Stimulated activated CD8-positive, alpha-beta memory T cell treated with anti-CD3 and anti-CD28 coated beads, Interleukin-15, amount 100 ng/mL, for 1 hour (primary cell): Measurements from ENCODE around the gene UNC45B.
"Not testable (repeated sequence)": the region's sequence is repeated elsewhere in the genome, so short reads cannot be mapped to it uniquely, and the experiment has no call there.

ENCODE experiments used
- DNase-seq: peaks from one replicate; pipeline ENCODE4 v3.0.0-alpha.2; 2020; ENCODE audit warnings: low read depth

Gene UNC45B, protein sequence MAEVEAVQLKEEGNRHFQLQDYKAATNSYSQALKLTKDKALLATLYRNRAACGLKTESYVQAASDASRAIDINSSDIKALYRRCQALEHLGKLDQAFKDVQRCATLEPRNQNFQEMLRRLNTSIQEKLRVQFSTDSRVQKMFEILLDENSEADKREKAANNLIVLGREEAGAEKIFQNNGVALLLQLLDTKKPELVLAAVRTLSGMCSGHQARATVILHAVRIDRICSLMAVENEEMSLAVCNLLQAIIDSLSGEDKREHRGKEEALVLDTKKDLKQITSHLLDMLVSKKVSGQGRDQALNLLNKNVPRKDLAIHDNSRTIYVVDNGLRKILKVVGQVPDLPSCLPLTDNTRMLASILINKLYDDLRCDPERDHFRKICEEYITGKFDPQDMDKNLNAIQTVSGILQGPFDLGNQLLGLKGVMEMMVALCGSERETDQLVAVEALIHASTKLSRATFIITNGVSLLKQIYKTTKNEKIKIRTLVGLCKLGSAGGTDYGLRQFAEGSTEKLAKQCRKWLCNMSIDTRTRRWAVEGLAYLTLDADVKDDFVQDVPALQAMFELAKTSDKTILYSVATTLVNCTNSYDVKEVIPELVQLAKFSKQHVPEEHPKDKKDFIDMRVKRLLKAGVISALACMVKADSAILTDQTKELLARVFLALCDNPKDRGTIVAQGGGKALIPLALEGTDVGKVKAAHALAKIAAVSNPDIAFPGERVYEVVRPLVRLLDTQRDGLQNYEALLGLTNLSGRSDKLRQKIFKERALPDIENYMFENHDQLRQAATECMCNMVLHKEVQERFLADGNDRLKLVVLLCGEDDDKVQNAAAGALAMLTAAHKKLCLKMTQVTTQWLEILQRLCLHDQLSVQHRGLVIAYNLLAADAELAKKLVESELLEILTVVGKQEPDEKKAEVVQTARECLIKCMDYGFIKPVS

DNA sequence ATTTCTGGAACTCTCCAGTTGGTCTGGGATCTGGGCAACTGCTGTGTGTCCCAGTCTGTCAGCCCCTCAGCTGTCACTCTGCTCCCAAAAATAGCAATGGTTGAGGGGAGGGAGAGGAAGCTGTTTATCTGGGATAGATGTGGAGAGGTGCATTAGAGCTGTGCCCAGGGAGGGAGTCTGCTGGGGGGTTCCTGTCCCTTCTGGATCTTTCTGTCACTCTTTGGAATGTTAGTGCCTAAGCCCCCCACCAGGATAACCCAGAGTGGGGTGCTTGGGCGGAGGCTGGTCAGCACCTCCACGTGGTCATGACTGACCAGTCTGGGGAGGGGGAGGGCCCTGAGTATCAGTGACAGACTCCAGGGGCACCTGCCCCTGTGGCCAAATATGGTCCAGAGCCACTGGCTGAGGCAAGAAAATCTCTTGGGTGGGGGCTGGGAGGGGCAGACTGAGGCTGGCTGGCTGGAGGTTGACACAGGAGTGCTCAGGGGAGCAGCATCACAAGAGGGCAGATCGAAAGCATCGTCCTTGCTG is at the start of gene UNC45B:
UNC45B (plus strand) TSS at position 443 of the 531 bp plus-strand sequence. CDS start 447 bp downstream, outside the sequence.
- no peak for DNase-seq

DNA sequence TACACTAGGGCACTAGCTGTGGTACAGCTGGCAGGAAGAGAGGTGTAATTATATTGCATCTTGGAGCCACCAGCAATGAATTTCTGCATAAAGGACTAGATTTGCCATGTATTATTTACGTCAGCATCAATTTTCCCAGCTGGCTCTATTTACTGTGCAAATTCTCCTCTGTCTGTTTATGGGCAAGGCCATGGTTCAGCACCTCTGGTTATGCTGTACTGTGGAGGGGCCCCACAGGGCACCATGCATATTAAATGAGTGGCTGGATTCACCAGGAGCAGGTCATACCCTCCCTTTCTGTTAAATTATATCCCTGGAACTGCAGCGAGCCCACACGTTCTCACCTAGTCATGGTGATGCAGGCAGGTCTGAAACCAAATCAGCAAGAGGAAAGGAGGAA is 47.7 kb upstream of the UNC45B start:
- DNase-seq: no peak

DNA sequence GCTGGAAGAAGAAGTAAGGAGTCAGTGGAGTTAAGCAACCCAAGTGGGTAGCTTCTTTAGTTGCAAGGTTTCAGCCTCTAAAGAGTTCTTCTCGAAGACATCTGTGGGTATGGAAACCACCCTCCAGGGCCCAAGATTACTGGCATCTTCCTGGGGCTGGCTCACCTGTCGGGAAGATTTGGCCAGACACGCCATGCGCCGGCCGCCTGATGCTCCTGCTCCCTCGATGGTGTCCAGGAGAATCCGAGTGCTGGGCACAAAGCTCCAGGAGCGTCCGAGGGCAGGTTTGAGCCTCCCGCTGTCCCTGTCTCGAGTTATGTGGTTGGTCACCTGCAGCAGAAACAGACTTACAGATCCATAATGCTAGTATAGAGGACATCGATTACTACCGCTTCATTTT is 46.6 kb upstream of the UNC45B start:
- no peak for DNase-seq

DNA sequence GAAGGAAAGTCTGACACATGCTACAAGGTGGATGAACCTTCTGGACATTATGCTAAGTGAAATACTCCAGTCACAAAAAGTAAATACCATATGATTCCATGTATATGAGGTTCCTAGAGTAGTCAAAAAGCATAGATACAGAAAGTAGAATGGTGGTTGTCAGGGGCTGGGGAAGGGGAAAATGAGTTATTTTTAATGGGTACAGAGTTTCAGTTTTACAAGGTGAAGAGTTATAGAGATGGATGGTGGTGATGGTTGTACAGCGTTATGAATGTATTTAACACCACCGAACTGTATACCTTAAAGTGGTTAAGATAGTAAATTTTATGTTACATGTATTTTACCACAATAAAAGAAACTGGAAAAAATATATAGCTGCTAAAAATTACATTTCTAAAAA is 45.9 kb upstream of the UNC45B start:
- no peak for DNase-seq

DNA sequence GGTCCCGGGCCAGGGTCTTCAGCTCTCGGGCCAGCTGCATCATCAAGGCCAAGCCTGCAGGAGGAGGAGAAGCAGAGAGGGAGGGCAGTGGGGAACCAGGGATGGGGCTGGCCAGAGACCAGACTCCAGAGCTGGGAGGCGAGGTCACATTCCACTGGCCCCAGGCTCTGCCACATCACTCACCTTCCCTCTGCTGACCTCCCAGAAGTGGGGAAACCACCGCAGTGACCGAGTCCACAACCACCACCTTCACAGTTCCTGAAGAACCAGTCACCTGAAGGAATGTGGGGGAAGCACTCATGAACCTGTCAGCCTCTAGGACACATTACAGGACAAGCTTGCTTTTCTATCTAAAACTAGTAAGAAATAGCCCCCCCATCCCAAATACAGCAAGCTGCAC is 44.3 kb upstream of the UNC45B start:
- DNase-seq: no peak

DNA sequence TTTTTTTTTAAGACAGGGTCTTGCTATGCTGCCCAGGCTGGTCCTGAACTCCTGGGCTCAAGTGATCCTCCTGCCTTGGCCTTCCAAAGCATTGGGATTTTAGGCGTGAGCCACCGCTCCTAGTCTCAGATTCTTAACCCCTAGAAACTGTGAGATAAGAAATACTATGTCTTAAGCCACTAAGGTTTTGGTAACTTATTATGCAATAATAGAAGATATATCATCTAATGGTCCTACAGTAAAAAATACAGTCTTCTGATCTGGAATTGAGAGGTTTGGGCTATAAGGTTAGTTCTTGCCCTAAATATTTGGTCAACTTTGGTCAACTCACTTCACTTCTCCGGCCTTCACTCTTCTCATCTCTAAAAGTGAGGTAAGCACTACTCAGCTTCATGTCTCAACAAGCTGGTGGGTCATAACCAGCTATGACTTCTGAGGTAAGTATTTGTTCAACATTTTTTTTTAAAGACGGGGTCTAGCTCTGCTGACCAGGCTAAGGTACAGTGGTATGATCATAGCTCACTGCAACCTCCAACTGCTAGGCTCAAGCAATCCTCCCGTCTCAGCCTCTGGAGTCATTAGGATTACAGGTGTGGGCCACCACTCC is 42.7 kb upstream of the UNC45B start:
- no peak for DNase-seq

DNA sequence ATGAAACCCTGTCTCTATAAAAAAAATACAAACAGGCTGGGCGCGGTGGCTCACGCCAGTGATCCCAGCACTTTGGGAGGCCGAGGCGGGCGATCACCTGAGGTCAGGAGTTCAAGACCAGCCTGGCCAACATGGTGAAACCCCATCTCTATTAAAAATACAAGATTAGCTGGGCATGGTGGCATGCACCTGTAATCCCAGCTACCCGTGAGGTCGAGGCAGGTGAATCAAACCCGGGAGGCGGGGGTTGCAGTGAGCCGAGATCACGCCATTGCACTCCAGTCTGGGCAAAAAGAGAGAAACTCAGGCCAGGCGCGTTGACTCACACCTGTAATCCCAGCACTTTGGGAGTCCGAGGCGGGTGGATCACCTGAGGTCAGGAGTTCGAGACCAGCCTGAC is 36.8 kb upstream of the UNC45B start:
- not testable (repeated sequence) for DNase-seq

DNA sequence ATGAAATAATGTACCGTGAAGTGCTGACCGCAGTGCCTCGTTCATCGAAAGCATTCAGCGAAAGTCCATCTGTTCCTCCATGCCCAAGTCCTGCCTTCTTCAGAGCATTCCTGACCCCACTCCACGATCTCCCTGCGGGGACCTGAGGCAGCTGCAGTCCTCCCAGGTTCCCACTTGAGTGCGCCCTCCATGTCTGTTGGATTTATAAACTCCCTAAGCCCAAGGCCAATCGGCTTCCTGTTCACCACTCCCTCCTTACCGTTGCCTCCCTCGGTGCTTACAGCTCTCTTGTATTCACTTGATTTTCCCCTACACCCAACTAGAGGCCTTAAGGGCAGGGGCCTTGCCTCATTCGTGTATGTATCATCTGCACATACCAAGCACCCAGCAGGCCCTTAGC is 30.8 kb upstream of the UNC45B start:
- DNase-seq: no peak

DNA sequence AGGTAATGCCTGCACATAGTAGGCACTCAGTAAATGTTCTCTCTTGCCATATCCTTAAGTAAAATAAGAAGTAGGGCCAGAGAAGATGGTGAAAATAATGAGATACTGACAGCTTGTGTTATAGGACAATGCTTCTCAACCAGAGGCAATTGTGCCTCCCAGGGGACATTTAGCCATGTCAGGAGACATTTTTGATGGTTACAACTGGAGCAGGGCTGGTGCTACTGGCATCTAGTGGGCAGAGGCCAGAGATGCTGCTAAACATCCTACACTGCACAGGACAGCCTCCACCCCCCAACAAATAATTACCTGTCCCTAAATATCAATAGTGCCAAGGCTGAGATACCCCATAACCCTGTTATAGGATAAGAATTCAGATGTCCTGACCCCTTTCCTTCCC is 29.6 kb upstream of the UNC45B start:
- no peak for DNase-seq

DNA sequence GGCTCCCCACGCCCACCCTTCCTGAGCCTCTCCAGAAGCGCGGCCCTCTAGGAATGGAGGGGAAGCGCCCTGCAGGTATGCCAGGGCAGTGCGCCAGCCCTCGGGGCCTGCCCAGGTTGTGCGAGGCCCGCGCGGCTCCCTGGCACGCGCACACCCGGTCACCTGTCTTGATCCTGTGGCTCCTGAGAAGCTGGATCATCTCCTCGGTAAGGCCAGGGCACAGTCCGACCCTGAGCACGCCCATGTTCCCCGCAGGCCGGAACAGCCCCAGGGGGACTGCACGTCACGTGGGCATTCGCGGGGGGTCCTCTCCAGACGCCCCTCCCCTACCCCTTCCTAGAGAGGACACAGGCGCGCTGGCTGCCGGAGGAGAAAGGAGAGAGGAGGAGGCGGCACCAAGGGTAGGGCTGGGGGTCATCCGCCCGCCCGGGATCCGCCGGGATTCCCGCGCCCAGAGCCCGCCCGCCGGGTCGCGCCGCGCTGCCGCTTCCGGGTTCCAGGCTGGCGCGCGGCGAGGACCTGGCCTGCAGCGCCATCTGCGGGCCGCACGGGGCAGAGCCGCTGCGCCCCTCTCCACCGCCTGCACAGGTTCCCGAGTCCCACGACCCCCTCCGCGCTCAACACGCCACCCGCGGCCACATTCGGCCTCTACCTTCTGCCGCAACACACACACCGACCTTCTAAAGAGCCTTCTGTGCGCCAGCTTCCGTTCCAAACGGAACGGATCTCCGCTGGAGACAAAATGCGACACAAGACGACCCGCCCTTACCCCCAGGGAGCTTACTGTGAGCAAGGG is 28.0 kb upstream of the UNC45B start, which contains the start of gene RAD51D:
RAD51D (minus strand) TSS at position 491 of the 796 bp plus-strand sequence; CDS start at position 244, 247 bp downstream.
- DNase-seq: peak; percentile 47

DNA sequence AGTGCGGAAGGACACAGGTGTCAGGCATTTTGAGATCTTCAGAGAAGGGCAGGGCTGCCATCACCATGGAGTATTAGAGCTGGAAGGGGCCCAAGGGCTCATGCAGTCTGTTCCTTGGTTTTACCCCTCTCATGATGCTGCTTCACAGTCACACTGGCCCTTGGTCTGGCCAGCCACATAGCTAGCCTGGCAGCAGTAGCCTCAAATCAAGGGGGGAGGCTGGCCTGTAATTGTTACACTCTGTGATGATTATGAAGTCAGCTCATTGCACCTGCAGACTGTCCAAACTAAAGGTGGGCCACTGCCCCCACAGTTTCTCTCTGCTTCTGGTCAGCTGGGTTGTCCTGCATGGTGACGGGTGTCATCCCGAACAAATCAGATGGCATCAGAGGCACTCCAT is 26.3 kb upstream of the UNC45B start, which contains the start of gene FNDC8:
FNDC8 (plus strand) TSS at position 301 of the 400 bp plus-strand sequence; CDS start at position 380, 79 bp downstream.
- DNase-seq: no peak

DNA sequence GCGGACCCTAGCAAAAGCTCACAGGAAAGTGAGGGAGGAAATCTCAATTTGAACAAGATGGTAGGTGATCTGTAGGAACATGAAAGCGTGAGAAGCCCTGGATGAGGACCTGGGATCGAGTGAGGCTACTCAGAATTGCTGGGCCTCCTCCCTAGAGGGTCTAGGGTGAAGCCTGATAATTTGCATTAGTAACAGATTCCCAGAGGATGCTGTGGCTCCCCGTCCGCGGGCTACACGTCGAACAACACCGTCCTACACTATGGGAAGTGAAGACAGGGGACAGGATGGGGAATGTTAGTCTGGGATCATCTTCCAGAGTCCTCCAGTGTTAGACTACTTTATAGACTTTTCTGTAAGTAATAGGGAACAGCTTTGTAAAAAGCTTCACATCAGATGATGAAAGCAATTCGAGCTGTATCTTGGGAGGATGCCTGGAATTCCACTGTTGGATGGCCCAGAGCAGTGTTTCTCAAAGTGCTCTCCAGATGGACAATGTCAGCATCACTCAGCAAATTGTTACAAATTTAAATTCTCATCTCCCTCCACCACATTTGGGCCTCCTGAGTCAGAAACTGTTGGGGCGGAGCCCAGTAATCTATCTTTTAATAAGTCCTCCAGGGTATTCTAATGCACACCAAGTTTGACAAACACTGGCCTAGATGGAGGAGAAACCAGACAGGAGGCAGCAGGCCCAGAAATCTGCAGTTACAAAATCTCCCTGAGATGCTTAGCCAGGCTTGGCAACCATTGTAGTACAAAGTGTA is 19.7 kb upstream of the UNC45B start:
- DNase-seq: no peak

DNA sequence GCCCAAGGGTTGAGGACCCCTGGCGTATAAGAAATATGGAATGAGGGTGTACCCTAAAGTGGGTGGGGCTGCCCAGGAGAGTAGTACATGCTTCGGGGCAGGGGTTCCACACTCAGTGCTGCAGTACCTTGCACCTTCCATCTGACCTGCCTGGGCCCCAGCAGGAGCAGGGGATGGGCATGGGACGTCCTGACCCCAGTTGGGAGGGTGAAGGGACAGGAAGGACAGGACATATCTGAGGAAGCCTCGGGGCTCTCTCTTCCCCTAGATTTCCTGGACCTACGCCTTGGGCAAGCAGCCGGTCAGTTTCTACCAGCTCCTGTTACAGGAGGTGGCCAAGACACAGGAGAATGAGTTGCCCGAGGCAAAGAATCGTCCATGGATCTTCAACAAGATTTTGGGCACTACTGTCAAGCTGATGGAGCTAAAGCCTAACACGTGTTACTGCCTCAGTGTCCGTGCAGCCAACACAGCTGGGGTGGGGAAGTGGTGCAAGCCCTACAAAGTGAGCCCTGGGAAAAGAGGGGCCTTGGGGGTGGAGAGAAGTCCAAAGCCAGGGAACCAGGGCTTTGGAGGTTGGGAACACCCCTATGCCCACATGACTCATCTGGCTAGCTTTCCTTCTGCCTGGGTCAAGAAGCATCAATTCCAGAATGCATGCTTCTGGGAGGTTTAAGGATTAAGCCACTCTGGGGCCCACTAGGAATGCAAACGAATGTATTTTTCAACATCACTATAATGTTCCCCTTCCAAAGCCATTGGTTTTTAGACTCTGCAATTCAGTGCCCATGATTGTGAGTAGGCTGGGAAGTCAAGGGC is 18.3 kb upstream of the UNC45B start:
- DNase-seq: no peak

DNA sequence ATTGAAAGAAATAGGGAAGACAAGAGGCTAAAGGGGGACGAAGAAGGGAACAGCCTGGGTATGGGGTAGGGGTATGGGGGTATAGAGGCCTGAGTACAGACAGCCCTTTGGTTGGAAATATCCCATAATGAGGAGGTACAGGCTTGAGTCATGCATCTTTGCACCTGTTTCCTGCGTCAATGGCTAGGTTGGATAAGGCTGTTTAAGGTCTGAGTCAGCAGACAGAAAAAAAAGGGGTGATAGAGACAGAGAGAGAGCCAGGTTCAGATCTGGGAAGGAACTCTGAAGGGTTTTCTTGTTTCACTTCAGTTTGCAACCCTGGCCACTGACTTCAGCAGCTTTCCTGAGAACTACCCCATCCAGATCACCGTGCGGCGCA is 17.7 kb upstream of the UNC45B start:
- DNase-seq: no peak

DNA sequence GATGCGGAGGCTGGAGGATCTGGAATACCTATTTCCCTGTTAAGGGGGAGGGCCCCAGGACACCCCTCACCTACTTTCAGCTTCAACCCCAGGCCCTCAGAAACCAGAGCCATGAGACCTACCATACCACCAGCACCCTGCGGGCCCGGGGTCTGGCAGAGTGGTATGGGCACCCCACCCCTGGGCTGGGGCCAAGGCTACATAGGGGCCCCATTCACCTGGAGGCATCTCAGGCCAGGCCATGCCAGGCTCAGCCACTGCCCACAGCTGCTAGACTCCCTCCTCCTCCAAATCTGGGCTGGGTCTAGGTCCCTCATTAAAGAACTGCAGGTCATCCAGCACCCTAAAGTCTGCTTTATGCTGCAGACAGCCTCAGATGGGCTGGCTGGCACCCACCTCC is 17.2 kb upstream of the UNC45B start:
- DNase-seq: no peak

DNA sequence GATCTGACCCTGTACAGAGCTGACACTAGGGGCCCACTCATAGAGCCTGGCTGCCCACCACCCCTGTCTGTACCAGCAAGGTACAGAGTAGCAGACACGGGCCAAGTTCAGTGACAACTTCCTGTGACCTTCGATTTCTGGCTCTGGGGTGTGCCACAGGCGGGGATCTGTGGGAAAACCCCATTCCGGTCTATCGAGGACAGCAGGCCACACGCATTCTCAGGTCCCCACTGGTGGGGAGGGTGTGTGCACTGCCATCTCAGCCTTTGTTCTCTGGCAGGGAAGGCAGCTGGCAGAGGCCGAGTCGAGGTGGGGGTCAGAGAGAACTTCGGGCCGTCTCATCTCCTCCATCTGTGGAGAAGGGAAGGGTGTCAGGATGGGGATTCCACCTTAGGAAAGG is 15.5 kb upstream of the UNC45B start:
- DNase-seq: no peak

DNA sequence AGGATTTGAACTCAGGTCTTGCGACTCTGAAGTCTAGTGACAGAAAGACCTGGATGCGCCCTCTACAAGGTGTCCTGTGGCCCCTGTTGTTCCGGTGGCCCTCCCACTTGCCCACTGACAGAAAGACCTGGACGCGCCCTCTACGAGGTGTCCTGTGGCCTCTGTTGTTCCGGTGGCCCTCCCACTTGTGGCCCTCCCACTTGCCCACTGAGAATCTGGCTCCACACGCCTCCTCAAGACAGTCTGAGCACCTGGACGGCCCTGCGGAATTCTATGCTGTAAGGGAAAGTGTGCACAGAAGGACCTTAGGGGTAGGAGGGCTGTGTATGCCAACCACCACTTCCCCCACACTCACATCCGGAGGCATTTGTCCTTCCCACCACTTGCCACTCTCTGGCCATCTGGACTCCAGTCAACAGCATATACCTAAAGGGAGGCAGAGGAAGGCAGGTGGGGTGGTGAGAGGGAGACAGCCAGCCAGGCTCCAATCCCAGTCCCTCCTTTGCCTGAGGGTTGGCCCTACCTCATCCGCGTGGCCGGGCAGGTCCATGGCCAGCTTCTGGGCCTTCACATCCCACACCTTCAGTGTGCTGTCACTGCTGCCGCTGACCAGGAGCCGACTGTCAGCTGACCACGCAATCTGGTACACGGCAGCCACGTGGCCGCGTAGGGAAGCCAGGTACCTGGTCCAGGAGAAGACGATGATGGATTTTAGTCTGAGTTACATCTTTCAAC is 14.6 kb upstream of the UNC45B start:
- no peak for DNase-seq

DNA sequence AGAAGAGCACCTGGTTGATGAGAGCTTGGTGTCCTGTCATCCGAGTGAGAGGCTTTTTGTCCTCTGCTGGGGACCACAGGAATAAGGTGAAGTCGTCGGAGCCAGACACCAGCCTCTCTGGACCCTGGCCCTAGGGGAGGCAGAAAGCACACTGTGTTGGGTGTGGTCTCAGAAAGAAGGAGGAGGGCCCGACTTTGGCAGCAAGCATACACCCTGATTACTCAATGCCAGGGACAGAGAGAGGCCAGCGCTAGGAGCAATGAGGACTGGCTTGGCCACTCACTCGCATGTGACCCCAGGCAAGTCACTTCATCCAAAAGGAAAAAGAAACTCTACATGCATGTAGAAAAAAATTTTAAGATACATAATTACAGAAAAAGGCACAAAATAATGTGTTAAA is 12.3 kb upstream of the UNC45B start:
- DNase-seq: no peak

DNA sequence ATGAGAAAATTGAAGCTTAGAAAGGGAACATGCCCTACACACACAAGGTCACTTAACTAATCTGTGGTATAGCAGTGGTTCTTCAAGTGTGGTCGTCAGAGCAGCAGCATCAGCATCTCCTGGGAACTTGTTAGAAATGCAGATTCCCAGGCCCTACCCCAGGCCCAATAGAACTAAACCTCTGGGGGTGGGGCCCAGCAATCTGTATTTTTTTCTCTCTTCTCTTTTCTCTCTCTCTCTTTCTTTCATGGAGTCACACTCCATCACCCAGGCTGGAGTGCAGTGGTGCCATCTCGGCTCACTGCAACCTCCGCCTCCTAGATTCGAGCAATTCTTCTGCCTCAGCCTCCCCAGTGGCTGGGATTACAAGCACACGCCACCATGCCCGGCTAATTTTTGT is 9.4 kb upstream of the UNC45B start:
- no peak for DNase-seq
